Activated CD4-positive, alpha-beta T cell treated with anti-CD3 and anti-CD28 coated beads, Interleukin-2, amount 50 U/mL, for 1 hour (primary cell): ENCODE measurements around the gene PNLIPRP2.

ENCODE experiments used
- DNase-seq: peaks from one replicate; pipeline ENCODE4 v3.0.0-alpha.2; 2020

Gene PNLIPRP2

DNA sequence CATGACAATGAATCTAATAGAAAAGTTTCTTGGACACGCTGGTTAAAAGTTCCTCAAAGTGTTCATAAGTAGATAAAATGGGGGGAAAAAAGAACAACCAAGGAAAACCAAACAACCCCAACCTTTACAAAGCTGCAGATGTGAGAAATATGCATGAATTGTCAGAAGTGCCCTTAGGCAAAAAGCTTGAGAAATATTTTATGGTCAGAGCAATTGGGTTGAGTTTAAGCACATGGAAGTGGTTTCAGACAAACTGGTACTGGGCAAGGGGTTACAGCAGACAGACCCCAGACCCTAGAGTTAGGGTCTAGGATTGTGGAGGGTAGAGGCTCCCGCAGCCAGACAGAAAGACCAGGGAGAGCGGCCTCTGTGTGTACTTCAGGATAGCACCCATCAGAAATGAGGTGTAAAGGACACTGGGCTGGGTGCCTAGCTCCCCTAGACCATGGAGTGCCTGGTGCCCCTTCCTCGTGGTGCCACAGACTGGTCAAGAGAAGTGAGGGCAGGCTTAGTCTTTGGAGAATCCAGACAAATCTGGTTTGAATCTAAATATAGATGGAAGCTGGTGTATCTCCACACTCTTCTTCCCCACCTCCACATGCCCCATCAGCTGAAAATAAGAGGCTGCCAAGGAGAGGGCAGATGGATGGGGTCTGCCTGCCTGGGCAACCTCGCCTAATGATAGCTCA is 37.3 kb downstream of the PNLIPRP2 start:
- DNase-seq = no peak

- no peak for DNase-seq
Observed at GRCh38 chr10:116659049-116659670, 38.4 kb downstream of the PNLIPRP2 start.

DNA sequence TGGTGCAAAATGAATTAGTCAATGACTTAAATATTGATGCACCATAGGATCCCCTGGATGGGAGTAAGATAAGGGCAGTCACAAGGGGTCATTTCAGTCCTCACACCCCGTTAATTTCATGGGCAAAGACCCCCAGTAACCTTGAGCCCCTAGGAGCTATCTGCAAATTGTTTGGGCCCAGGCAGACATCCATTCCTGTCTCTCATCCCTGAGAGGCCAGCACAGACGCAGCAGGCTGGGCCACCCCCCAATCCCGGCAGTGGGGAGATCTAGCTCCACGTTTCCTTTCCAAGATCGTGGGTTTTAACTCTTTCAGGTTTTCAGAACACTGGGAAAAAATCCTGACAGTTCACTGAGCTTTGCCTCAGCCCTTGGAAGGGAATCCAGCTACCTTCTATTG is 40.1 kb downstream of the PNLIPRP2 start:
- no peak for DNase-seq

- DNase-seq = no peak
Observed at GRCh38 chr10:116663342-116663741, 42.6 kb downstream of the PNLIPRP2 start.

DNA sequence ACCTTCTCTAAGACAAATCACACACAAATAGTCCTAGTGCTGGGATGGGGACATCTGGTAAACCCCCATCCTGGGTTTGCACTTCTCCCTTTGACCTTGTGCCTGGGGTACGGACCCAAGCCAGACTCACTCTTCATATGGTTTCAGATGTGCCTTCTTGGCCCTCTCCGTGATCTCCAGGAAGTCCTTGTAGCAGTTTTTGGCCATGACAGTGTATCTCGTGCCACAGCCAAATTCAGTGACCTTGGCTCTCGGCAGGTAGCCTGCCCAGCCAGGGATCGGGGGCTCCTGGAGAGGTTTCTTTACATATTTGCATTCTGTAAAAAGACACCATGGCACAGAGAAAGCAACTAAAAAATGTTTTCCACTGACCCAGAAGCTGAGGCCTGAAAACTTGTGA is 43.9 kb downstream of the PNLIPRP2 start:
- no peak for DNase-seq

DNA sequence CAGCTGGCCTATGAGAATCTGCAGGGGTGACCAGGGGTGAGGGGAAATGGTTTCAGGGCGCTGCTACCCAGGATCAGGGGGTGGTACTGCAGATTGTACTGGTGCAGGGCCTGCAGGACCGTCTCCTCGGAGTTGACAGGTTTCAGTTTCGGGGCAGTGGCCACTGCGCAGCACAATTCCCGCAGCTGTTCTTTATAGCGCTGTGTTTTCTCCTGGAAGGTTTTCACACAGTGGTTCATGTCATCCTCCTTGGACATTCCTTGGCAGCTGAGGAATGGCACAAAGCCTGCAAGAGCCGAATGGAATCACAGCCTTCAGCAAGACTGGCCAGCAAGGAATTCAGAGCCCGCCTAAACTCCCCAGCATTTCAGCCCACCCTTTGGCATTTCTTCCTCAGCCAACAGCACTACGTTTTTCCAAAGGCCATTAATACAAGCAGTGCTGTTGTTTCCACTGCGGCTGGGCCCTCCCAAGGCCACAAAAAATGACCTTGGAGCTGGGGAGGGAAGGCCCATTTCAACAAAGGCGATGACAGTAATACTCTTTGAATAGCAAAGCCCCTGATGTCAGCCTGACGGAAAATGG is 44.9 kb downstream of the PNLIPRP2 start:
- no peak for DNase-seq

DNA sequence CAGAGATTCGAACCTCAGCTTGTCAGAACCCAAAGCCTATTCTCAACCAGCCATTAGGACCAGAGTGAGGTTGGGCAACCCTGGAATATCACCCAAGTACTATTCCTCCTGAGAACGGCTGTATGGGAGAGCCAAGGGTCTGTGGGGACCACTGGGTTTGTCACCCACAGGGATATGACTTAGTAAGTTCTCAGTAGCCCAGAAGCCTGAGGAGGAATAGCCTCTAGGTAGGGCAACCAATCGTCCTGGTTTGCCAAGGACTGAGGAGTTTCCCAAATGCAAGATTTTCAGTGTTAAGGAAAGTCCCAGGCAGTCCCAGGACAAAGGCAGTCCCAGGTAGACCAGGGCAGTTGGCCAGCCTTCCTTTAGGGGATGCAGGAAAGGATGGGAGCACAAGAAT is 46.7 kb downstream of the PNLIPRP2 start:
- no peak for DNase-seq

- no peak for DNase-seq
Observed at GRCh38 chr10:116668018-116668417, 47.3 kb downstream of the PNLIPRP2 start.

GRCh38 chr10:116668446-116668845 is 47.7 kb downstream of the PNLIPRP2 start:
- no peak for DNase-seq

- no peak for DNase-seq
Observed at GRCh38 chr10:116669080-116669479, 48.3 kb downstream of the PNLIPRP2 start.

- DNase-seq = no peak
Observed at GRCh38 chr10:116669832-116670644, 49.3 kb downstream of the PNLIPRP2 start.

DNA sequence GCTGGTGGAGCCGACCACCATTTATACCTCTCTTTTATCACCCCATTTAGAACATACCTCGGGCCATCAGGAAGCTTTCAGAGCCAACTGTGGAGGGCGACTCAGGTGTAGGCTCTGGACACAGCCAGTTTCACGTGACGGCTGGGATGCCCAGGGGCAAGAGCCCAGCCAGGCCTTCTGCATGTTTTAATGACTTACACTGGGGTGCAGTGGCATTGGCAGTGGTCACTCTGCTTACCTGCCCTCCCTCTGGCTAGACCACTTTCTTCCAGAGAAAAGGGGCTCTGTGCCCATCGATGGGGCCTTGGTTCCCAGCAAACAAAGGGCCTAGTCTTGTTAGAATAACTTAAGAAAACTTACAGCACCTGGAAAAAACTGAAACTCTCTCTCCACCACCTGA is 50.0 kb downstream of the PNLIPRP2 start:
- no peak for DNase-seq

DNA sequence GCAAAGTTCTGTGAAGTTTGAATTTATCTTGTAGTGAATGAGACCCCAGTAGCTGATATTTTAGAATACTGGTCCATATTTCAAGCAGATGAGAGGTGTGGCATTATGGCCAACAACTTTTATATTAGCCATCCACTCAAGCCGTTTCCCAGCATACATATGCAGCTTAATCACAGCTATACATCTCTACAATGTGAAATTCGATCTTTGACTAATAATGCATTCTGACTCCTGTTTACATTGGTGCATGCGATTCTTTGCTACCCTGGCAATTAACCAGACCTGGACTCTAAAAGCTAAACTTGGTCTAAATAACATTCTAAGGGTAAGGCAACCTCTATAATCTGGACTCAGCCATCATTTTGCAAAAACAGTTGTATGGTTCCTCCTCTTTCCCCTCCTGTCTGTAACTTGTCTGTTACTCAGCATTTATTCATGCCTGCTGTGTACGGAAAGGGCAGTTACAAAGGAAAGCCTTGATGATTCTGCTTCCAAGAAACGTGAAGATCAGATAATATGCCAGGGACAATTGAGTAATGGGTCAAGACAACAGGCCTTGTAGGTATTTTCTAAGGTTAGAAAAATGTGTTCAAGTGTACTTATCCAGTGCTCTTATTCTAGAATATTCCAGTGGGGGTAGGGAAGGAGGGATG is 50.6 kb downstream of the PNLIPRP2 start:
- no peak for DNase-seq

GRCh38 chr10:116672891-116673290 is 52.1 kb downstream of the PNLIPRP2 start:
- DNase-seq = no peak

- DNase-seq = no peak
Observed at GRCh38 chr10:116673866-116674265, 53.1 kb downstream of the PNLIPRP2 start.

DNA sequence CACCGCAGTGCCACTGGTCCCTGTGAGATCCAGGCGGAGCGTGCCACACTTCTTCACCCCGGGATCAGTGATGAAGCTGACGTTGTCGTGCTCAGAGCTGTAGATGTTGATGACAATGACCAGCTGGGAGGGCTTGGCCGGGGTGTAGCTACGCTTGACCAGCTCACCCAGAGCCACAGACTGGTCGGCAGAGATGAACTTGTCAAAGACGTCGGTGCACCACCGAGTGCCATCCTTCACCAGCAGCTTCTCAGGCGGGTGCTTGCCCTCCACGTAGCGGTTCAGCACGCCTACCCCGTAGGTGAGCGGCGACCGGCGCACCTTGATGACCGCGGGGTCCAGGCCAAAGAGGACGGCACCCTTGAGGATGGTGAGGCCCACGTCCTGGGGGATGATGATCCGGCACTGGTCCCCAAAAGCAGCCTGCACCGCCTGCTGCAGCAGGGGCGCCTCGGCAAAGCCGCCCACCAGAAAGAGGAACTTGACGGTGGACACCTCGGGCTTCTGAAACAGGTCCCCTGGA is 54.2 kb downstream of the PNLIPRP2 start:
- DNase-seq = no peak

- no peak for DNase-seq
Observed at GRCh38 chr10:116676118-116676517, 55.4 kb downstream of the PNLIPRP2 start.

DNA sequence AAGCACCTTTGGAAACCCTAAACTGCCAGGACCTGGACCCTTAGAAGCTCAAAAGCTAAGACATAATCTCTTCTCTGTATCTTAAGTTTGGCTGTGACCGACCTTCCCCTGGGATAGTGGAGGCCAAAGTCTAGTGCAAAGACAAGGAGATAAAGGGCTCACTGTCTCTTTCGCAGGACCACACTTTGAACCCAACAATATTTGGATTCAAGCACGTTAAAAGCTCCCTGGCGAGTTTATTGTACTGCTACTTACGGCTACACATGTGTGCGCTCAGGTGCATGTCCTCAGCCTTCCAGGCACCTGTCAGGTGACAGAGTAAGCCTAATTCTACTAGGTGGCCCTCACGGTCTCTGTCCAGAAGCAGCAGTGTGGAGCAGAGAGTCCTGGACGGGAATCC is 55.9 kb downstream of the PNLIPRP2 start:
- no peak for DNase-seq

DNA sequence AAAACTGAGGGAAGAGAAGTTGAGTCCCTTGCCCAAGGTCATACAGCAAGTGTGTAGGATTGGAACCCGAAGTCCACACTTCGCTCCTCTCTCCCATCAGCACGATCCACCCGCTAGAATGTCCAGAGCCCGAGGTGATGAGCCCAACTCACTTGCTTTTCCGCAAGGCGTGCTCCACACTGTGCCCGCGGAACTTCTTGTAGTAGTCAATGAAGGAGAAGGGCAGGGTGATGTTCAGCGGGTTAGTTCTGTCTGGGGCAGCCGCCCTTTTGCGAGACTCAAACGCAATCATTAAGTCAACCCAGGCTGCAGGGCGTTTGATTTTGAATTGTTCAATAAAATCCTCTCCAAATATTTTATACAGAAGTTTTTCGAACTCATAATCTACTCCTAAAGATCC is 58.6 kb downstream of the PNLIPRP2 start:
- DNase-seq = no peak

GRCh38 chr10:116683166-116683565 is 62.4 kb downstream of the PNLIPRP2 start:
- DNase-seq = no peak

- DNase-seq = no peak
Observed at GRCh38 chr10:116683821-116684220, 63.1 kb downstream of the PNLIPRP2 start.

GRCh38 chr10:116684781-116685180 is 64.0 kb downstream of the PNLIPRP2 start:
- DNase-seq = no peak

DNA sequence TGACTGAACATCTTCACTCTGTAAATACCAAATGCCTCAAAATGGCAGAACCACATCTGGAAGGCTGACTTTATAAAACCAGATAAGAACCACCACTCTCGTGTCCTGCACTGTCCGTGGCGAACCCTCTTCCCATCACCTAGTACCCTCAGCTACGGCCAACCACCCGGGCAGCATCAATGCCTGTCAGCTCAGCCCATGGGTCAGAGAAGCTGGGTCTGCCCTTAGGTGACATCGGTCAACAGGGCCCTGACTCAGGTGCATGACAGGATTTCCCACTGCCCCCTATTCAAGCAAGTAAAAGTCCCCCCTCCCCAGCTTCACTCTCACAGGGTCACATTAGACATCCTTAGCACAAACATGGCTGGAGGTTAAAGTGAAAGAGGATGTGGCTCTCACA is 65.1 kb downstream of the PNLIPRP2 start:
- no peak for DNase-seq
